GM06990 (cell line): Measurements from ENCODE around the gene PACRG.

Source experiments
- DNase-seq: peaks from one replicate; pipeline ENCODE4 v3.0.0-alpha.2; 2011; ENCODE audit not compliant: insufficient read length; ENCODE audit errors: extremely low read depth
- H3K27me3 ChIP-seq: replicated peaks from 2 replicates; pipeline ENCODE4 v1.6.0; 2011; ENCODE audit warnings: low read length; ENCODE audit not compliant: control insufficient read depth, insufficient read depth
- H3K36me3 ChIP-seq: 2 replicates; pipeline ENCODE4 v1.5.1; 2011; ENCODE audit warnings: low read length; ENCODE audit not compliant: control insufficient read depth, insufficient read depth
- H3K4me3 ChIP-seq: replicated peaks from 2 replicates; pipeline ENCODE4 v1.5.1; 2011; ENCODE audit warnings: low read depth, mild to moderate bottlenecking, control low read depth, low read length
- CTCF ChIP-seq: IDR thresholded peaks from 2 replicates; pipeline ENCODE4 v1.5.1; 2011; ENCODE audit warnings: low read length, control low read depth, mild to moderate bottlenecking, inconsistent platforms; ENCODE audit not compliant: insufficient read depth, poor library complexity, severe bottlenecking

Gene PACRG

GRCh38 chr6:163186527-163186926 lies 458.8 kb downstream of the PACRG start:
- Histone ChIP-seq H3K36me3 (no peaks in the 10 kb centered on the region), H3K4me3 (no peak overlapping the region), H3K27me3 (no peaks in the 10 kb centered on the region)
- TF ChIP-seq CTCF, result no peak
- DNase-seq, result no peak

GRCh38 chr6:163187201-163187600 lies 459.4 kb downstream of the PACRG start:
- no peaks in the 10 kb centered on the region for H3K27me3 ChIP-seq
- TF ChIP-seq CTCF, result no peak
- DNase-seq, result no peak
- no peak overlapping the region for H3K4me3 ChIP-seq
- H3K36me3 ChIP-seq, result no peaks in the 10 kb centered on the region

- DNase-seq, result no peak
- no peaks in the 10 kb centered on the region for H3K27me3 ChIP-seq
- no peak overlapping the region for H3K4me3 ChIP-seq
- no peak for TF ChIP-seq CTCF
- no peaks in the 10 kb centered on the region for H3K36me3 ChIP-seq
Observed at GRCh38 chr6:163187606-163188005, 459.8 kb downstream of the PACRG start.

GRCh38 chr6:163188746-163189145 lies 461.0 kb downstream of the PACRG start:
- H3K27me3 ChIP-seq, result no peaks in the 10 kb centered on the region
- no peaks in the 10 kb centered on the region for H3K36me3 ChIP-seq
- TF ChIP-seq CTCF, result no peak
- no peak overlapping the region for H3K4me3 ChIP-seq
- no peak for DNase-seq

GRCh38 chr6:163189609-163190008 lies 461.8 kb downstream of the PACRG start:
- H3K27me3 ChIP-seq, result no peaks in the 10 kb centered on the region
- H3K36me3 ChIP-seq, result no peaks in the 10 kb centered on the region
- no peak for TF ChIP-seq CTCF
- H3K4me3 ChIP-seq, result no peak overlapping the region
- no peak for DNase-seq

GRCh38 chr6:163190786-163191185 lies 463.0 kb downstream of the PACRG start:
- no peak for DNase-seq
- Histone ChIP-seq H3K27me3 (no peaks in the 10 kb centered on the region), H3K4me3 (no peak overlapping the region), H3K36me3 (no peaks in the 10 kb centered on the region)
- no peak for TF ChIP-seq CTCF
